Suppressor macrophage treated with lipopolysaccharide for 1 hour (primary cell): Measurements from ENCODE around the gene ADM5.
A peak's percentile ranks its signal among the peaks of the same experiment; 100 is the strongest.

Experiments used
- DNase-seq, 3 donors: peaks; one replicate each; pipeline ENCODE4 v3.0.0-alpha.2; 2020 to 2022

ADM5 gene

DNA sequence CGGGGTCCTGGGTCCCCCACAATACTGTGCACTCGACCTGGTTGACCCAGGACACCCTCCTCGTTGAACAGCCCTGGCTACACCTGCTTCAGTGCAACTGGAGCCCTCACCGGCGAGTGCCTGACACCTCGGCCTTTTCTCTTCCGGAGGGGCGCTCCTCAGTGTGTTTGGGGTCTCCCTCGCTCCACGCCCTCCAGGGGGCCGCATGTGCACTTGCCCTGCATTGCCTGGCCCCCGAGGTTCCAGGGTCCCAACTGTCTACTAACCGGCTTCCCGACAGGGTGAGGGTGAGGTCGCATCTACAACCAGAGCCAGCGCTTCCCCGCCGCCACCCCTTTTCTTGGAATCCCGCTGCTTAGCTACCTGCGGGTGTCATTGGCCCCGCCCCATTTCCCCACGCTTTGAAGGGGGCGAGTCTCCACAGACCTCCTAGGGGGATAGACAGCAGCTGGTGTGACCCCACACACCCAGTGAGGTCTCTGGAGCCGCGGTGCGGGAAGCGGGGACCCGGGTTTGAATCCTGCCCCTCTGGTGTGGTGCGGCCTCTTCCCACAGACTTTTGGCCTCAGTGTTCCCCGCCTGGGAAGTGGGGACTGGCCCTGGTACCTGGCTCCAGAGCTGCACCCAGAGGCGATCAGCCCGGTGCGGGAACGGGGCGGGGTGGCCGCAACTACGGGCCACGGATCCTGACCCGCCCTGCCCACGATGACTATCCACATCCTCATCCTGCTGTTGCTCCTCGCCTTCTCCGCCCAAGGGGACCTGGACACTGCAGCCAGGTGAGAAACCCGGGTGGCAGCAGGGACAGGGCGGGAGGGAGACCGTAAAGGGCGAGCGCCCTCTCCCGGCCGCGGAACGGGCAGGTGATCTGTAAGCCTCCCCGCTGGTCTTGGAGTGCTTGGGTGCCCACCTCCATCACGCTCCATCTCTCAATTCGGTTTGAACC is at the start of gene ADM5:
Gene ADM5, plus strand, starts transcription at position 462 of the 946 bp plus-strand sequence. Its CDS starts 244 bp downstream, at position 706.
- peak in 1 of 3 donors; percentile 18 for DNase-seq

GRCh38 chr19:49640113-49640898 is 49.1 kb upstream of the ADM5 start, which contains the start of gene RRAS:
Gene RRAS (minus strand): TSS chr19:49640143. CDS start chr19:49640098, 45 bp downstream.
- peak; percentile 100 for DNase-seq

DNA sequence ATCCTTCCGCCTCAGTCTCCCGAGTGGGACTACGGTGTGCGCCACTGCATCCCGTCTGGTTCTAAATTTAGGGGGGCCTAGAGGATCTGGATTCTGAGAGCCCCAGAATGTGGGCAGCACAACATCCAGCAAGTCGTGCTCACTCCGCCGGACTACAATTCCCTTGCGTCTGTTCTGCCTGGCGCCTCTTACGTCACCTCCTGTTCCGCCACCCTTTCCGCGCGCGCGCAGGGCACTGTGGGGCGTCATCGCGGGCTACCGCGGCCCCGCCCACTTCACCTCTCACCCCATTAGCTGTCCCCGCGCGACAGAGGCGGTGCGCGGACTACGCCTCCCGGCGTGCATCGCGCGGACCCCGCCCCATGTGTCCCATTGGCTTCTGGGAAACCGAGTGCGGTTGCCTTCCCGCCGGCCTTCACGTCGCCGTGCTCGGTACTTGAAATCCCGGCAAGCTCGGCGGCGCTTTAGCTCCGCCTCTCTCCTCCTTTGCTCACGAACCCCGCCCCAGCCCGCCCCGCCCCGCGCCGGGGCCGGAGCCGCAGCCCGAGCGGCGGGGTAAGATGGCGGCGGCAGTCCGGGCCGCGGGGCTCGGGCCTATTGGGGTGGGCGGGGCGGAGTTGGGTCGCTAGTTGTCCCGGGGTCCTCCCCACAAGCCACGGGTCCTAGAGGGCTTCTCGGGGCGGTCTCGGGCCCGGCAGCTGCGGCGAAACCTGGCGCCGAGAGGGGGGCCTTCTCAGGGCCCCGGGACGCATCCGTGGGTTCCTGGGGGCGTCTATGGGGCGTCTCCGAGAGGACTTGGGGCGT is 47.5 kb upstream of the ADM5 start, which contains the start of gene SCAF1:
Gene SCAF1, plus strand, starts transcription at position 522 of the 804 bp plus-strand sequence. CDS start 2,818 bp downstream, outside the sequence.
- peak; percentile 100 for DNase-seq

DNA sequence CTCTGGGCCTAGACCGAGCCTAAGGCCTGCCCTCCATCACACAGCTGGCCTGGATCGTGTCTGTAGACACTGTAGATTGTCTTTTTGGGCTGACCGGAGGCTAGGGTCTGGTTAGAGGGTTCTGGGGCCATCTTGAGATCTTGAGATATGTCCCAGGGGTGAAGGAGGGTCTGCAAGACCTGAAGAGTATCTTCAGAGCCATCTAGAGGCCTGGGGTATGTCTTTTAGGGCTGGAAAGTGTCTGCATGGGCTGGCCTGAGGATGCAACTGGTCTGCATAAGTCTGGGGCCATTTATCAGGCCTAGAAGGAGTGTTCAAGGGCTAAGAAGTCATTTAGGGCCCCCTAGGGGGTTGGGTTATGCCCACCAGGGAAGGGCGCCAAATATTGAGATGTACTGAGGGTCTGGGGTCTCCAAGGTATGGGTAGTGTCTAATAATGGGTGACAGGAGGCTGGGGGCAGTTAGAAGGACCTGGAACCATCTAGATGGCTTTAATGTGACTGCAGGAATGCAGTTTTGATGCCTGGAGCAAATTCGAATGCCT is 46.8 kb upstream of the ADM5 start:
- no peak for DNase-seq

GRCh38 chr19:49643466-49643865 is 45.9 kb upstream of the ADM5 start:
- DNase-seq = peak in 2 of 3 donors; percentile 7 to 14

DNA sequence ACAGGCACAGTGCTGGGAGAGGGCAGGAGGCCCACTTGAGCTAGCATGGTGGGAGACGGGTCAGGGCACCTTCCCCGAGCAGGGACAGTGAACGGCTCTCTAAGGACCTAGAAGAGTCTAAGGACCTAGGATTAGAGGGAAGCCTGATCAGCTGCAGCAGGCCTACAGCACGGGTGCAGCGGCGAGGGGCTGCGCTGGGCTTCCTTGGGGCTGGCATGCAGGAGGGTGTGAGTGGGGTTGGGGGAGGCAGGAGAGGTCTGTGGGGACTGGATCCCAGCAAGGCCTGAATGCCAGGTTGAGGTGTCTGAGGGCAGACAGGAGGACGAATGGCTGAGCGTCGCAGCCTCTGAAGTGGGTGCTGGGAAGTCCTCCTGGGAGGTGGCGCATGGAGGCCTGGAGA is 43.8 kb upstream of the ADM5 start:
- no peak for DNase-seq

DNA sequence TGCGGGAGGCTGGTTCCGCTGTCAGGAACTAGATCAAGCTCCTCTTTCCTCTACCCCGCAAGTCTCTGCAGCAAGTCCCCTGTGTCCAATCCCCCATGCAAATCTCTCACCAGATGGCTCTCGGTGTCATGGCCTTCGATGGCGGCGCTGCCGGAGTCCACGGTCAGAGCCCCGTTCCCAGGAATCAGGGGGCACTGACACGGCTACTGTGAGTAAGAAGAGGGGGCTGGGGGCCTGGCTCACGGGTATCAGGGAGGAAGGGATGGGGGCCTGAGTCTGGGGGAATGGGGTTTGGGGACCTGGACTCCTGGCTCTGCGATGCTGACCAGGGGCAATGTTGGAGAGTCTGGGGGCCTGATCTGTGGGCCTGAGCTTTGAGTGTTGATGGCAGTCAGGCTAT is 43.4 kb upstream of the ADM5 start:
- no peak for DNase-seq

- no peak for DNase-seq
These were observed 42.8 kb upstream of the ADM5 start for GRCh38 chr19:49646586-49646985.

DNA sequence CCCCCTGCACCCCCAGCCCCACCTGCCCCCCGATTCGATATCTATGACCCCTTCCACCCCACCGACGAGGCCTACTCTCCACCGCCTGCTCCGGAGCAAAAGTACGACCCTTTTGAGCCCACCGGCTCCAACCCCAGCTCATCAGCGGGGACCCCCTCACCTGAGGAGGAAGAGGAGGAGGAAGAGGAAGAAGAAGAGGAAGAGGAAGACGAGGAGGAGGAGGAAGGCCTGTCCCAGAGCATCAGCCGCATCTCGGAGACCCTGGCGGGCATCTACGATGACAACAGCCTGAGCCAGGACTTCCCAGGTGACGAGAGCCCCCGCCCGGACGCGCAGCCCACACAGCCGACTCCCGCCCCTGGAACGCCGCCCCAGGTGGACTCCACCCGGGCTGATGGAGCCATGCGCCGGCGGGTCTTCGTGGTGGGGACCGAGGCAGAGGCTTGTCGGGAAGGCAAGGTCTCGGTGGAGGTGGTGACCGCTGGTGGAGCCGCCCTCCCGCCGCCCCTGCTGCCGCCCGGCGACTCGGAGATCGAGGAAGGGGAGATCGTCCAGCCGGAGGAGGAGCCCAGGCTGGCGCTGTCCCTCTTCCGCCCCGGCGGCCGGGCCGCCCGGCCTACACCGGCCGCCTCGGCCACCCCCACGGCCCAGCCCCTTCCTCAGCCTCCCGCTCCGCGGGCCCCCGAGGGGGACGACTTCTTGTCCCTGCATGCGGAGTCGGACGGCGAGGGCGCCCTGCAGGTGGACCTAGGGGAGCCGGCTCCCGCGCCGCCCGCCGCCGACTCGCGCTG is 38.2 kb upstream of the ADM5 start:
- DNase-seq = no peak

GRCh38 chr19:49651820-49652550 is 37.4 kb upstream of the ADM5 start:
- DNase-seq = no peak

DNA sequence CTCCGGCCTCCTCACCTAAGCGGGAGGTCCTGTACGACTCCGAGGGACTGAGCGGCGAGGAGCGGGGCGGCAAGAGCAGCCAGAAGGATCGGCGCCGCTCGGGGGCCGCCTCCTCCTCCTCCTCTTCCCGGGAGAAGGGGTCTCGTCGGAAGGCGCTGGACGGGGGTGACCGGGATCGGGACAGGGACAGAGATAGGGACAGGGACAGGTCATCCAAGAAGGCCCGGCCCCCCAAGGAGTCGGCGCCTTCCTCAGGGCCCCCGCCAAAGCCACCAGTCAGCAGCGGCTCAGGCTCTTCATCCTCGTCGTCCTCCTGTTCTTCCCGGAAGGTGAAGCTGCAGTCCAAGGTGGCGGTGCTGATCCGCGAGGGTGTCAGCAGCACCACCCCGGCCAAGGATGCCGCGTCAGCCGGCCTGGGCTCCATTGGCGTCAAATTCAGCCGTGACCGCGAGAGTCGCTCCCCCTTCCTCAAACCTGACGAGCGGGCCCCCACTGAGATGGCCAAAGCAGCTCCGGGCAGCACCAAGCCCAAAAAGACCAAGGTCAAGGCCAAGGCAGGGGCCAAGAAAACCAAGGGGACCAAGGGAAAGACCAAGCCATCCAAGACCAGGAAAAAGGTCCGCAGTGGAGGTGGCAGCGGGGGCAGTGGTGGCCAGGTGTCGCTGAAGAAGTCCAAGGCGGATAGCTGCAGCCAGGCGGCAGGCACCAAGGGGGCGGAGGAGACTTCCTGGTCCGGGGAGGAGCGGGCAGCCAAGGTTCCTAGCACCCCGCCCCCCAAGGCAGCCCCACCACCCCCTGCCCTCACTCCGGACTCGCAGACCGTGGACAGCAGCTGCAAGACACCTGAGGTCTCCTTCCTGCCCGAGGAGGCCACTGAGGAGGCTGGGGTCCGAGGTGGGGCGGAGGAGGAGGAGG is 36.6 kb upstream of the ADM5 start:
- DNase-seq = no peak

- DNase-seq = no peak
These were observed 36.0 kb upstream of the ADM5 start for GRCh38 chr19:49653466-49653806.

DNA sequence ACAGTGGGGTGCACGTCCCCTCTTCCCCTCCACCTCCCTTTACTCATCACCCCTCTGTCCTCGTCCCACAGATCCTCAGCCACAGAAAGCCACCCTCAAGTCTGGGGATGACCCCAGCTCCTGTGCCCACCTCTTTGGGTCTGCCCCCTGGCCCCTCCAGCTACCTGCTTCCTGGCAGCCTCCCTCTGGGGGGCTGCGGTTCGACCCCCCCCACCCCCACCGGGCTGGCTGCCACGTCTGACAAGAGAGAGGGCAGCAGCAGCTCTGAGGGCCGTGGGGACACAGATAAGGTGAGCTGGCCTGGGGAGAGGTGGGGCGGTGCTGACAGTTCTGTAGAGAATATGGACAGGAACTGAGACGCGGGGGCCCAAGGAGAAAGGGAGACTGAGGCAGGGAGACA is 34.8 kb upstream of the ADM5 start:
- no peak for DNase-seq

DNA sequence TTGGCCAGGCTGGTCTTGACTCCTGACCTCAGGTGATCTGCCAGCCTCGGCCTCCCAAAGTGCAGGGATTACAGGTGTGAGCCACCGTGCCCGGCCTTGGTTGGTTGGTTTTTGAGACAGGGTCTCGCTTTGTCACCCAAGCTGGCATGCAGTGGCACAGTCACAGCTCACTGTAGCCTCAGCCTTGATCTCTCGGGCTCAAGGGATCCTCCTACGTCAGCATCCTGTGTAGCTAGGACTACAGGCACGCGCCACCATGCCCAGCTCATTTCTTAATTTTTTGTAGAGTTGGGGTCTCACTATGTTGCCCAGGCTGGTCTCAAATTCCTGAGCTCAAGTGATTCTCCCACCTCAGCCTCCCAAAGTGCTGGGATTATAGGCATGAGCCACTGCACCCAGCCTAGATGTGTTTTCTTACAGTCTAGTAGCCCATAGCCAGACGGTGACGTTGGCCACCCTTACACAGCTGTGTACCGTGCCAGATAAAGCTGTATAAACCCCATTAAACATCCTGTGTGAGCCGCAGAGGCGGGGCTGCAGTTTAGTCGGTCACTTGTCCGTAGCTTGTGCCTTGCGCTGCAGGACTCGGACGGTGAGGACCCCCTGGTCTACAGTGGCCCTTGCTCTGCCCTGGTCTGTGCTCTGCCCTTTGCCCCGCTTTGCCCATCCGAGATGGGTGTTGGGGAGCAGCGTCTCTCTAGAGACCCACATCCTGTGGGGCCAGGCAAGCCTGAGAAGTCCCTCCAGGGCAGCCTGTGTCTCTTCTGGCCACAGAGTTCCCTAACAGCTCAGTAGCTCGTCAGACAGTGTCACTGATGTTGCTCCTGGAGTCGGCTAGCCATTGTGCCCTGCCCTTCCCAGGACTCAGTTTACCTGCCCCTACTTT is 33.6 kb upstream of the ADM5 start:
- DNase-seq = no peak

DNA sequence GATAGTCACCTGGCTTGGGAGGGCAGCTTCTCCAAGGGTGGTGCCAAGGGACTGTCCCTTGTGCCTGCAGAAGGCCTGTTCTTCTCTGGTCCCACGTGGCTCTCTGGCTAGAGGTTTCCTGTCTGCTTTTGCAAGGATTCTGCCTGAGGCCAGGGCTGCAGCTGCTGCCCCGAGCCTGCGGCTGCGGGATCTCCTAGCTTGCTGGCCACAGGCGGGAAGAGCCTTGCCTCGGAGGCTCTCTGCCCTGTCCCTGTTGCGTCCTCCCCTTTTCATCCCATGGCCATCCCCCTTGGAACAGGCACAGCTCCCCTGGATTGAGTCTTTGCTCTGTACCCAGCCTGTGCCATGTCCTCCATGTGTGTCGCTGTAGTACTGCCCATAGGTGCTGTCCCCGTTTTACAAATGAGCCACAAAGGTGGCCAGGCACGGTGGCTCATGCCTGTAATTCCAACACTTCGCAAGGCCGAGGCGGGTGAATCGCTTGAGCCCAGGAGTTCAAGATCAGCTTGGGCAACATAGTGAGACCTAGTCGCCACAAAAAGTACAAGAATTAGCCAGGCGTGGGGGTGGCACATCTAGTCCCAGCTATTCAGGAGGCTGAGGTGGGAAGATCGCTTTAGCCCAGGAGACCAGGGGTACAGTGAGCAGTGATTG is 32.8 kb upstream of the ADM5 start:
- no peak for DNase-seq

DNA sequence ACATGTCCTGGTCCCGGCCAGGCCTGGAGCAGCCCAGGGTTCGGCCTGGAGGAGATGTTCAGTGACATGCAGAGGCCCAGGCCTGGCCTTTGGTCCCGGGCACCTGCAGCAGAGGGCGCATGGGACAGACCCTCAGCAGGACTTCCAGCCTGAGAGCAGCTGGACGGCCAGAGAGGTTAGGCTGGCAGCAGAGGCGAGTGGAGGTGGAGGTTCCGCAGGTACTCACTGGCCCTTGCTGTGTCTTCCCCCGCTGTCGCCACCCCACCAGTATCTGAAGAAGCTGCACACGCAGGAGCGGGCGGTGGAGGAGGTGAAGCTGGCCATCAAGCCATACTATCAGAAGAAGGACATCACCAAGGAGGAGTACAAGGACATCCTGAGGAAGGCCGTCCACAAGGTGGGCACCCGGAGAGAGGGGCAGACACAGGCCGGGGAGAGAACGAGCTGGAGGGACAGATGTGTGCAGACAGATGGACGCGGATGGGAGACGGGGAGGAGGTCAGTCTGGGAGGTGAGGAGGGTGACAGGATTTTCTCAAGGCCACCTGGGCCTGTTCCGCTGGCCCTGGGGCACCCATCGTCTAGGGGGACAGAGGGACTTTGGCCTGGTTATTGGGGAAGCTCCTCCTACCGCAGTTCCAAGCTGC is 31.8 kb upstream of the ADM5 start:
- DNase-seq = no peak

GRCh38 chr19:49658139-49658517 is 31.3 kb upstream of the ADM5 start:
- DNase-seq = no peak
